Ovary (tissue), 9 donors: Measurements from ENCODE around the gene FGD4. TPM values are rescaled to one million over a fixed set of nuclear protein-coding genes. Genes with fewer than 3 reads are reported as not detected.

ENCODE experiments used
- DNase-seq, 5 donors: peaks; one replicate each; pipeline ENCODE4 v3.0.0-alpha.2; 2019 to 2020
- H3K27ac ChIP-seq, 2 donors: fragments of 200-600 bp; one replicate each; pipeline versions ENCODE4 v1.5.1 to v1.8.0; 2019 to 2022
- H3K27me3 ChIP-seq: fragments of 200-600 bp; one replicate; pipeline ENCODE4 v1.8.0; 2022
- H3K36me3 ChIP-seq: fragments of 200-600 bp; sonication (generic); one replicate; pipeline ENCODE4 v1.5.1; 2019
- H3K4me1 ChIP-seq: one replicate; pipeline ENCODE4 v1.8.1; 2013; ENCODE audit warnings: mild to moderate bottlenecking, moderate library complexity; ENCODE audit not compliant: insufficient read depth
- H3K4me3 ChIP-seq: fragments of 200-600 bp; sonication (generic); one replicate; pipeline ENCODE4 v1.5.1; 2017
- H3K9me3 ChIP-seq, 2 donors: fragments of 200-600 bp in 1 of 2; sonication (generic) in 1 of 2; one replicate each; pipeline versions ENCODE4 v1.5.1 to v1.8.1; 2013 to 2019; ENCODE audit warnings: mild to moderate bottlenecking in 1 of 2, moderate library complexity in 1 of 2
- CTCF ChIP-seq, 3 donors: fragments of 450-650 bp in 2 of 3; fragments of 200-600 bp in 1 of 3; IDR thresholded peaks; one replicate each; pipeline versions ENCODE4 v1.5.1 to v1.8.0; 2016 to 2022; ENCODE audit warnings: antibody characterized with exemption in 3 of 3, mild to moderate bottlenecking in 1 of 3
- EP300 ChIP-seq: sonication (generic); formaldehyde crosslinking; IDR thresholded peaks from one replicate; pipeline ENCODE4 v1.6.1; 2017; ENCODE audit warnings: antibody characterized with exemption
- POLR2A ChIP-seq: fragments of 450-650 bp; IDR thresholded peaks from one replicate; pipeline ENCODE4 v1.6.1; 2017; ENCODE audit warnings: antibody characterized with exemption, mild to moderate bottlenecking, moderate library complexity
- WGBS, 3 donors: extraction: QIAGEN DNeasy Blood & Tissue Kit in 1 of 3; methylation state at CpG; one replicate each; pipeline versions ENCODE4 v1.1.5 to v1.1.7; 2013 to 2017; 5-methylcytosine and 5-hydroxymethylcytosine counted together
- intact Hi-C, 4 donors: fragments of 100-400 bp; cut with DNase I; formaldehyde crosslinking; loops; one replicate each; pipeline versions ENCODE4 v1.11.0 to v1.15.1; 2022 to 2023
- polyA plus RNA-seq, 2 donors: library from polyadenylated mRNA; stranded (reverse); fragments of 200-250 nt in 1 of 2; fragments of 350-450 nt in 1 of 2; fragmentation: Illumina TruSeq in 1 of 2; extraction: RNeasy Lipid Tissue Mini Kit (QIAGEN cat#74804) in 1 of 2; gene quantifications; one replicate each; pipeline ENCODE4 v1.2.3, GENCODE V29; 2013 to 2014
- total RNA-seq, 7 donors: library from RNA; depleted of rRNA in 2 of 7; stranded (reverse); fragments of >200 nt in 2 of 7; fragmentation: NEBNext Ultra II Directional in 3 of 7; extraction: Animal tissue kit (Norgen Biotek cat#: 25700) in 3 of 7; gene quantifications; one replicate each; pipeline versions ENCODE4 v1.1.0 to v1.2.4, GENCODE V29; 2016 to 2023
- donor health status: DM: no; HTN: no; CAD: no; lungs with moderate emphysema.
- donor health status: DM: no; HTN: no; CAD: no.
- donor health status: Bipolar disorder and iron deficiency.
- donor health status: DM: yes; HTN: yes; CAD: no.
- donor health status: DM: no; HTN: no; CAD: no.
- donor health status: DM: yes; HTN: yes; CAD: no.

The FGD4 gene
- total and polyA plus RNA-seq, 9 donors = 14.6 to 85.0 (median 51.6) TPM

- Histone ChIP-seq H3K9me3 (no peaks in the 10 kb centered on the region), H3K27me3 (no peaks in the 10 kb centered on the region), H3K36me3 (no peaks in the 10 kb centered on the region), H3K27ac (no peak overlapping the region), H3K4me3 (no peak overlapping the region), H3K4me1 (no peaks in the 10 kb centered on the region)
- TF ChIP-seq POLR2A (no peak), CTCF (IDR thresholded peaks at IDR 0.05) (no peak), EP300 (no peak)
- intact Hi-C loops = no loop called here
- DNase-seq = no peak
- WGBS, 3 donors = 72 to 80% (median 73%) methylated on average over 3 of the region's 3 CpGs
Observed at GRCh38 chr12:32612658-32613614, 213.6 kb downstream of the FGD4 start.

GRCh38 chr12:32615441-32615840 is 216.1 kb downstream of the FGD4 start:
- no peaks in the 10 kb centered on the region for H3K9me3 ChIP-seq
- no peaks in the 10 kb centered on the region for H3K36me3 ChIP-seq
- H3K4me3 ChIP-seq = no peak overlapping the region
- intact Hi-C loops = no loop called here
- H3K4me1 ChIP-seq = no peaks in the 10 kb centered on the region
- no peaks in the 10 kb centered on the region for H3K27me3 ChIP-seq
- DNase-seq = no peak
- WGBS, 3 donors = 84 to 88% (median 85%) methylated on average over 6 of the region's 6 CpGs
- H3K27ac ChIP-seq = no peak overlapping the region
- no peak for TF ChIP-seq POLR2A
- TF ChIP-seq CTCF (IDR thresholded peaks at IDR 0.05) = no peak
- no peak for TF ChIP-seq EP300

DNA sequence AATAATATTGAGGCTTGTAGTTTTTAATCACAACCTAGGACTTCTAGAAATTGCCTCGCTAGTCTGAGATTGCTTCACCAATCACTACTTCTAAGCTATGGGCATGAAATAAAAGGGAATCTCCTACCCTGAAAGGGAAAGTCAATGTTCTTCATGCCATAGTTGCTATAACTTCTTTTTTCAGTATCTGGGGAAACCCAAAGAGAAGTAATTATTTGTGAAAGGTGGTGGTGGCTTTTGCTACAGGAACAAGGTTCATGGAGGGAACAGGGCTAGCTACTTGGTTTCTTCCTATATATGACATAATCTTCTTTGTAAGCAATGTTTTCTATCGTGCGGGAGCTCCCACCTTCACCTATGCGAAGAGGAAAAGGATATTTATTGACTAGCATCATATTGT is 218.2 kb downstream of the FGD4 start:
- Histone ChIP-seq H3K9me3 (no peaks in the 10 kb centered on the region), H3K27me3 (no peaks in the 10 kb centered on the region), H3K27ac (no peak overlapping the region), H3K4me3 (no peak overlapping the region), H3K4me1 (no peaks in the 10 kb centered on the region), H3K36me3 (no peaks in the 10 kb centered on the region)
- TF ChIP-seq POLR2A = no peak
- no peak for TF ChIP-seq CTCF (IDR thresholded peaks at IDR 0.05)
- no peak for TF ChIP-seq EP300
- DNase-seq = no peak
- intact Hi-C loops = no loop called here
- WGBS, 3 donors = 94 to 95% (median 94%) methylated on average over 4 of the region's 4 CpGs

GRCh38 chr12:32618115-32618514 is 218.8 kb downstream of the FGD4 start:
- Histone ChIP-seq H3K27ac (no peak overlapping the region), H3K36me3 (no peaks in the 10 kb centered on the region), H3K27me3 (no peaks in the 10 kb centered on the region), H3K9me3 (no peaks in the 10 kb centered on the region), H3K4me1 (no peaks in the 10 kb centered on the region), H3K4me3 (no peak overlapping the region)
- intact Hi-C loops = no loop called here
- no peak for DNase-seq
- no peak for TF ChIP-seq POLR2A
- no peak for TF ChIP-seq EP300
- TF ChIP-seq CTCF (IDR thresholded peaks at IDR 0.05) = no peak
- 70 to 86% (median 73%) methylated on average over 3 of the region's 3 CpGs for WGBS, 3 donors
